ENCODE measurements around the gene TEX14. TPM values are rescaled to one million over a fixed set of nuclear protein-coding genes. Genes with fewer than 3 reads are reported as not detected.

The TEX14 gene
- total RNA-seq, 4 donors from 2014 or later, result 0.13 TPM; not detected in 3

DNA sequence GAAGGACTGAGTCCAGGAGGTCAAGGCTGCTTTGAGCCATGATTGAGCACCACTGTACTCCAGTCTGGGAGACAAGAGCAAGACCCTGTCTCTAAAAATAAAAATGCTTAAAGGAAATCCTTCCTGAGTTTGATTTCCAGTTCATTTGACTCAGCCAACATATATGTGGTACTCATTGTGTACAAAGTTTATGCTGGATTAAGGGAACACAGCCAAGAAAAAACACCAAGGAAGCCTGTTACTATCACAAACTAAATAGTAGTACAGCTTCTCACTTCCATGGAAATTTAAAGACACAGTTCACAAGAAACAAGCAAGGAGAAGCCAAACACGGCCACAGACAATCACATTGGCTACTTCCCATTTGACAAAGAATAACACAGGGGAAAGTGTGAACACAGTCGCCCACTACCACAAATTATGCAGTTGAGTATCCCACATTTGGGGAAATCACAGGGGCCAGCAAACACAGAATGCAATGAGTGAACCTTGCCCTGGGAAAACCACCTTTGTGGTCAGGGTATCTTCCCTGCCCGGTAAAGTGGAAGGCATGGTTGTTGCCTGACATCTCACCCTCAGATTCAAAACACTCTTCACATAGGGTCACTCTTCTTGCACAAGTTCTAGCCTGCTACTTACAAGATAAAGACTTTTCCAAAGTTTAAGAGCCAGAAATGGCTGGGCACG, 14.5 kb downstream of the TEX14 start:
- Histone ChIP-seq H3K27ac (no peak overlapping the region), H3K27me3 (no peaks in the 10 kb centered on the region)
- no peak for DNase-seq

DNA sequence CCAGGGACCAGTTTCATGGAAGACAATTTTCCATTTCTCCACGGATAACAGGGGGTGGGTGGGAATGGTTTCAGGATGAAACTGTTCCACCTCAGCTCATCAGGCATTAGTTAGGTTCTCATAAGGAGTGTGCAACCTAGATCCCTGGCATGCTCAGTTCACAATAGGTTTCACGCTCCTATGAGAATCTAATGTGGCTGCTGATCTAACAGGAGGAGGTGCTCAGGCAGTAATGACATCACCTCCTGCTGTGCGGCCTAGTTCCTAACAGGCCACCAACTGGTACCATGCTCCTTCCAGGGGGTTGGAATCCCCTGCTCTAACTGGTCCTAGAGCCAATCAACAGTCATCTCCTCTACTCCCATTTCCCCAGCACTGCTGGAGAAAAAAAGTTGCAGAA, 19.9 kb downstream of the TEX14 start:
- Histone ChIP-seq H3K4me3 (no peak overlapping the region), H3K4me1 (no peaks in the 10 kb centered on the region)
- TF ChIP-seq, protein P1, sequence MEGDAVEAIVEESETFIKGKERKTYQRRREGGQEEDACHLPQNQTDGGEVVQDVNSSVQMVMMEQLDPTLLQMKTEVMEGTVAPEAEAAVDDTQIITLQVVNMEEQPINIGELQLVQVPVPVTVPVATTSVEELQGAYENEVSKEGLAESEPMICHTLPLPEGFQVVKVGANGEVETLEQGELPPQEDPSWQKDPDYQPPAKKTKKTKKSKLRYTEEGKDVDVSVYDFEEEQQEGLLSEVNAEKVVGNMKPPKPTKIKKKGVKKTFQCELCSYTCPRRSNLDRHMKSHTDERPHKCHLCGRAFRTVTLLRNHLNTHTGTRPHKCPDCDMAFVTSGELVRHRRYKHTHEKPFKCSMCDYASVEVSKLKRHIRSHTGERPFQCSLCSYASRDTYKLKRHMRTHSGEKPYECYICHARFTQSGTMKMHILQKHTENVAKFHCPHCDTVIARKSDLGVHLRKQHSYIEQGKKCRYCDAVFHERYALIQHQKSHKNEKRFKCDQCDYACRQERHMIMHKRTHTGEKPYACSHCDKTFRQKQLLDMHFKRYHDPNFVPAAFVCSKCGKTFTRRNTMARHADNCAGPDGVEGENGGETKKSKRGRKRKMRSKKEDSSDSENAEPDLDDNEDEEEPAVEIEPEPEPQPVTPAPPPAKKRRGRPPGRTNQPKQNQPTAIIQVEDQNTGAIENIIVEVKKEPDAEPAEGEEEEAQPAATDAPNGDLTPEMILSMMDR (IDR thresholded peaks at IDR 0.05), result no peak

More for the DNA sequence above, 14.5 kb downstream of the TEX14 start:
- H3K4me3 ChIP-seq, result no peak overlapping the region
- H3K4me1 ChIP-seq, result no peaks in the 10 kb centered on the region
- H3K9me3 ChIP-seq, result no peaks in the 10 kb centered on the region
- no peaks in the 10 kb centered on the region for H3K36me3 ChIP-seq
- TF ChIP-seq, protein P1 (IDR thresholded peaks at IDR 0.05), result no peak
- no peak for TF ChIP-seq POLR2A (IDR thresholded peaks at IDR 0.05)

DNA sequence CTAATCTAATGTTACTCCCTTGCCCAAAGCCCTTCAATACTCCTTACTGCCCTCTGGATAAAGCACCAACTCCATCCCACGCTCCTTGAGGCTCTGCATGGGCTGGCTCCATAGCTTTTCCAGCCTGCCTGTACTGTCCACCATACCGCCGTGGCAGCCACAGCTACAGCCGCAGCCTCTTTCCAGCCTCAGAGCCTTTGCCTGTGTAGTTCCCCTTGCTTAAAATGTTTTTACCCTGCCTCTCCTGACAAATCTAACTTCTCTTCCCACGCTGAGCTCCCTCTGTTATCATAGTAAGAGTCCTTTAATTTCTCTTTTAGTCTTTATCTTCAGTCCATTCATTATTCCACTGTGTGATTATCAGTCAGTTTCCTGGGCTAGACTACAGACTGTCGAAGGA, 22.0 kb downstream of the TEX14 start:
- H3K4me1 ChIP-seq, result no peaks in the 10 kb centered on the region
- no peaks in the 10 kb centered on the region for H3K9me3 ChIP-seq
- DNase-seq, result no peak
- H3K36me3 ChIP-seq, result no peaks in the 10 kb centered on the region
- H3K27ac ChIP-seq, result no peak overlapping the region
- H3K4me3 ChIP-seq, result no peak overlapping the region
- no peaks in the 10 kb centered on the region for H3K27me3 ChIP-seq
- TF ChIP-seq, protein P1 (IDR thresholded peaks at IDR 0.05), result no peak
- no peak for TF ChIP-seq POLR2A (IDR thresholded peaks at IDR 0.05)

More for the DNA sequence above, 19.9 kb downstream of the TEX14 start:
- no peak for DNase-seq
- no peaks in the 10 kb centered on the region for H3K36me3 ChIP-seq
- no peaks in the 10 kb centered on the region for H3K27me3 ChIP-seq
- no peaks in the 10 kb centered on the region for H3K9me3 ChIP-seq
- no peak overlapping the region for H3K27ac ChIP-seq

DNA sequence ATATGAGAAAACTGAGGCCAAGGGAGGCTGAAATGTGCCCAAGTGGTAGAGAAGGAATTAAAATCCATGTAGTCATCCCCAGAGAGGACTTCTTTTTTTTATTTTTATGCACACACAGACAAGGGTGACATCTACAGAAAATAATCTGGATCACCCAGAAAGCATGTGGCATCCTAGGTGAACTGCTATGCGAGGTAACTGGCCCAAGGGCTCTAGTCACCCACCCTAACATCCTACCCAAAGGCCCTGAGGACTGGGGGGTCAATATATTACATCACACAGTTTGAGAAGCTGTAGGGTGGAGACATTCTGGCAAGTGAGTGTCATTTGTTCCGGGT, 23.3 kb downstream of the TEX14 start:
- H3K4me1 ChIP-seq, result no peaks in the 10 kb centered on the region
- TF ChIP-seq, protein P1 (IDR thresholded peaks at IDR 0.05), result no peak
- TF ChIP-seq POLR2A (IDR thresholded peaks at IDR 0.05), result no peak

DNA sequence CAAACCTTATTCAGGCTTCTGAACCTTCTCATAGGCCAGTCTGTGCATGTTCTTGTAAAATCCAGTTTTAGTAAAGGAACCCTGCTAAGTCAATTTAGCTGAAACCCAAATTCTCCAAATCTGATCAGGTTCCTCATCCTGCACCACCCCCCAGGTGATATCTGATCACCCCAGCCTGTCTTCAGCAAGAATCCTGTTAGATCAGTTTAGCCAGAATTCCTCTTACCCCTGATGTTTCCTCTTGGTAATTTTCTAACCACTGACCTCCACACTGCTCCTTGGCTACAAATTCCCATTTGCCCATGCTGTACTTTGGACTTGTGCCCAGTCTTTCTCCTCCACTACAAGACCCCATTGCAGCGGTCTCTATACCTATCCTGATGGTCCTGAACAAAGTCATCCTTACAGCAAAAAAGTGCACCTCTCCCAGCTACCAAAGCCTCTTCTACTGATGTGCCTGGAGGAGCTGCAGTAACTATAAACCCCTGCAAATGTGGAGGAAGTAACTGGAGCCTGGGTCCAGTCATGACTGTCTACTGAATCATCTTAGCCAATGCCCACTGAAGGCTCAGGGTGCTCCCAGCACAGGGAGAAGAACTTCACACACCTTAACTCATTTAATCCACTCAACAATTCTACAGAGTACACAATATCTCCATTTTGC, 23.8 kb downstream of the TEX14 start:
- Histone ChIP-seq H3K4me3 (no peak overlapping the region), H3K9me3 (no peaks in the 10 kb centered on the region), H3K27me3 (no peaks in the 10 kb centered on the region), H3K36me3 (no peaks in the 10 kb centered on the region), H3K4me1 (no peaks in the 10 kb centered on the region), H3K27ac (no peak overlapping the region)
- TF ChIP-seq POLR2A (IDR thresholded peaks at IDR 0.05), result no peak
- TF ChIP-seq, protein P1 (IDR thresholded peaks at IDR 0.05), result no peak
- no peak for DNase-seq

More for the DNA sequence above, 23.3 kb downstream of the TEX14 start:
- Histone ChIP-seq H3K9me3 (no peaks in the 10 kb centered on the region), H3K27me3 (no peaks in the 10 kb centered on the region), H3K27ac (no peak overlapping the region), H3K36me3 (no peaks in the 10 kb centered on the region), H3K4me3 (no peak overlapping the region)
- no peak for DNase-seq
